CD4-positive, alpha-beta T cell treated with Interleukin-10 for 1 hour (primary cell): Measurements from ENCODE around the gene TMPRSS4.

Source experiments
- DNase-seq: peaks from one replicate; pipeline ENCODE4 v3.0.0-alpha.2; 2020

Gene TMPRSS4

GRCh38 chr11:118138839-118139420 is 62.1 kb downstream of the TMPRSS4 start:
- DNase-seq: no peak

GRCh38 chr11:118139578-118139977 is 62.7 kb downstream of the TMPRSS4 start:
- no peak for DNase-seq

GRCh38 chr11:118142081-118142480 is 65.2 kb downstream of the TMPRSS4 start:
- DNase-seq: no peak

GRCh38 chr11:118142809-118143208 is 65.9 kb downstream of the TMPRSS4 start:
- DNase-seq: peak; percentile 12

- no peak for DNase-seq
Observed at GRCh38 chr11:118143661-118144185, 66.8 kb downstream of the TMPRSS4 start.

GRCh38 chr11:118144301-118145268 is 67.7 kb downstream of the TMPRSS4 start:
- DNase-seq: no peak

- DNase-seq: peak; percentile 90
Observed at GRCh38 chr11:118145285-118146227, 68.7 kb downstream of the TMPRSS4 start.

- no peak for DNase-seq
Observed at GRCh38 chr11:118146554-118146953, 69.7 kb downstream of the TMPRSS4 start.

GRCh38 chr11:118147502-118147901 is 70.6 kb downstream of the TMPRSS4 start:
- DNase-seq: no peak

- DNase-seq: no peak
Observed at GRCh38 chr11:118148240-118148639, 71.4 kb downstream of the TMPRSS4 start.

GRCh38 chr11:118148856-118149255 is 72.0 kb downstream of the TMPRSS4 start:
- DNase-seq: no peak

GRCh38 chr11:118149493-118149892 is 72.6 kb downstream of the TMPRSS4 start:
- DNase-seq: no peak

- DNase-seq: no peak
Observed at GRCh38 chr11:118151431-118151830, 74.6 kb downstream of the TMPRSS4 start.

- no peak for DNase-seq
Observed at GRCh38 chr11:118152020-118152551, 75.2 kb downstream of the TMPRSS4 start.

GRCh38 chr11:118152552-118153471 is 75.9 kb downstream of the TMPRSS4 start, which contains the start of gene SCN4B:
TSS of gene SCN4B (minus strand) at chr11:118152823. CDS start at chr11:118152673, 150 bp downstream.
- no peak for DNase-seq

- no peak for DNase-seq
Observed at GRCh38 chr11:118153516-118153915, 76.6 kb downstream of the TMPRSS4 start.

- DNase-seq: no peak
Observed at GRCh38 chr11:118153976-118154375, 77.1 kb downstream of the TMPRSS4 start.

GRCh38 chr11:118154641-118155040 is 77.8 kb downstream of the TMPRSS4 start:
- DNase-seq: no peak

- no peak for DNase-seq
Observed at GRCh38 chr11:118155776-118156530, 79.1 kb downstream of the TMPRSS4 start.

- peak; percentile 17 for DNase-seq
Observed at GRCh38 chr11:118156531-118157185, 79.8 kb downstream of the TMPRSS4 start.
